ENCODE results near the gene STK32B. TPM values are rescaled to one million over a fixed set of nuclear protein-coding genes. Genes with fewer than 3 reads are reported as not detected.

The STK32B gene
- total RNA-seq, 4 donors from 2014 or later: 1.6 to 3.4 (median 1.9) TPM

DNA sequence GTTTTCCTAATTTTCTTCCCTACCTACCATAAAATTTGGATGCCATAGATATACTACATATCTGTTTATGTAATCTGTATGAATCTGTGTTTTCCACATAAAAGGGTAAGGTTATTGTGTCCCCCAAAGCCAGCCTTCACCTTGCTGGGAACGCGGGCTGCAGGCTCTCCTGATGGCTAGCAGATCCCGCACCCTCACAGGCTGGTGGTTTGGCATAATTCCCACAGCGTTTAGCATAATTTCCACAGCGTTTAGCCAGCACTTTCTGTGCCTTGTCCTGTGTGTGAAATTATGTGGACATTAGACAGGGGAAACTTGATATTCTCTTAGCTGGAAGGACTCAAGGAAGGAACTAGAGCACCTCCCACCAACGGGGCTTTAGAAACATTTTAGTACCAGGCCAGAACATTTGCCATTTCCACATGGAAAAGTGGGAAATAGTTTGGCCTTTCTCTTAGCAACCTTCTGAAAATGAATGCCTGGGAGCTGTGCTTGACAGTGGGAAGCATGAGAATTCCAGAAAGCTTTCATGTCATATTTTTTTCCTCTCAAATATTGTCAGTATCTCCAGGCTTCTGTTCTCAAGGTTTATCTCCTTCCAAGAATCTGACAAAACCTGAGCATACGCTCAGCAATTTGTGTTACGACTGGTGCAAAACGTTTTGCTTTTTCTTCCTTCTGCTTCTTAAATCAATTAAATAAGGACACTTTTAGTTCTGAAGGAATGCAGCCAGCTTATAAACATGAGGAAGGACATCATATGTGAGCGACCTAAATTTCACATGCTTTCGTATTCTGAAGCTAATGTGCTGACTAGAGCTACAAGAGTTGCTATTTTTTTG lies 67.9 kb downstream of the STK32B start:
- intact Hi-C loops (cut with DNase I; ENCODE audit: low total_unique reads): no loop called here
- DNase-seq (ENCODE audit: low spot score in 2 of 2): no peak
- H3K4me3 ChIP-seq (ENCODE audit: low read depth, poor library complexity, severe bottlenecking): no peak overlapping the region
- TF ChIP-seq POLR2A (IDR thresholded peaks at IDR 0.05): no peak
- TF ChIP-seq CTCF (IDR thresholded peaks at IDR 0.05): no peak
- 56 to 60% methylated on average over 11 of the region's 11 CpGs for WGBS, 2 donors

GRCh38 chr4:5120067-5120466 lies 68.8 kb downstream of the STK32B start:
- 84 to 88% methylated on average over 10 of the region's 10 CpGs for WGBS, 2 donors
- DNase-seq (ENCODE audit: low spot score in 2 of 2): no peak
- TF ChIP-seq POLR2A (IDR thresholded peaks at IDR 0.05): no peak
- TF ChIP-seq CTCF (IDR thresholded peaks at IDR 0.05): no peak
- intact Hi-C loops (cut with DNase I; ENCODE audit: low total_unique reads): no loop called here
- H3K4me3 ChIP-seq (ENCODE audit: low read depth, poor library complexity, severe bottlenecking): no peak overlapping the region

GRCh38 chr4:5120468-5120867 lies 69.2 kb downstream of the STK32B start:
- WGBS, 2 donors: 88 to 94% methylated on average over 1 of the region's 1 CpG
- H3K4me3 ChIP-seq (ENCODE audit: low read depth, poor library complexity, severe bottlenecking): no peak overlapping the region
- intact Hi-C loops (cut with DNase I; ENCODE audit: low total_unique reads): no loop called here
- TF ChIP-seq POLR2A (IDR thresholded peaks at IDR 0.05) (no peak), CTCF (IDR thresholded peaks at IDR 0.05) (no peak)
- DNase-seq (ENCODE audit: low spot score in 2 of 2): no peak

DNA sequence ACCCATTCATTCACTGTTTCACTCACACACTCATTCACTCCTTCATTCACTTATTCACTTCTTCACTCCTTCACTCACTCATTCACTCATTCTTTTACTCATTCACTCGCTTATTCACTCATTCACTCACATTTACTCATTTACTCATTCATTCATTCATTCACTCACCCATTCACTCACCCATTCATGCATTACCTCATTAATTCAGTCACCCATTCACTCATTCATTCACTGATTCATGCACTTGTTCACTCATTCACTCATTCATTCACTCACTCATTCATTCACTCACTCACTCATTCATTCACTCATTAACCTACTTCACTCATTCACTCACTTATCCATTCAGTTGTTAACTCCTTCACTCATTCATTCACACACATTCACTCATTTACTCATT lies 70.8 kb downstream of the STK32B start:
- TF ChIP-seq CTCF (IDR thresholded peaks at IDR 0.05) (no peak), POLR2A (IDR thresholded peaks at IDR 0.05) (no peak)
- intact Hi-C loops (cut with DNase I; ENCODE audit: low total_unique reads): no loop called here
- no peak for DNase-seq (ENCODE audit: low spot score in 2 of 2)
- no peak overlapping the region for H3K4me3 ChIP-seq (ENCODE audit: low read depth, poor library complexity, severe bottlenecking)
- WGBS, 2 donors: 95% methylated on average over 1 of the region's 1 CpG

DNA sequence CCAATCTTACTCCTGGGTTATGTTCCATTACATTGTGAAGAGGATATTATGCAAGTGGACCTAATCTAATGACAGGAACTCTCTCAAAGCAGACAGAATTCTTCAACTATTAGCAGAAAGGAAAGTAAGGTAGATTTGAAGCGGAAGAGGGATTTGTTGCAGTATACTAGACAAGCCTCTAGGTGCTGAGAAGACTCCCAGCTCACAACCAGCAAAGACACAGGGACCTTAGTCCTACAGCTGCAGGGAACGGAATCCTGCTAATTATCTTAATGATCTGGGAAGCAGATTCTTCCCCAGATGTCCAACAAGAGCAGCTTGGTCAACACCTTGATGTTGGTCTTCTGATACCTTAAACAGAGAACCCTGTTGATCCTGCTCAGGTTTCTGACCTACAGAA lies 73.6 kb downstream of the STK32B start:
- H3K4me3 ChIP-seq (ENCODE audit: low read depth, poor library complexity, severe bottlenecking): no peak overlapping the region
- whole genome bisulfite sequencing, 2 donors: 88 to 95% methylated on average over 2 of the region's 2 CpGs
- DNase-seq (ENCODE audit: low spot score in 2 of 2): no peak
- no peak for TF ChIP-seq POLR2A (IDR thresholded peaks at IDR 0.05)
- no peak for TF ChIP-seq CTCF (IDR thresholded peaks at IDR 0.05)
- intact Hi-C loops (cut with DNase I; ENCODE audit: low total_unique reads): no loop called here

DNA sequence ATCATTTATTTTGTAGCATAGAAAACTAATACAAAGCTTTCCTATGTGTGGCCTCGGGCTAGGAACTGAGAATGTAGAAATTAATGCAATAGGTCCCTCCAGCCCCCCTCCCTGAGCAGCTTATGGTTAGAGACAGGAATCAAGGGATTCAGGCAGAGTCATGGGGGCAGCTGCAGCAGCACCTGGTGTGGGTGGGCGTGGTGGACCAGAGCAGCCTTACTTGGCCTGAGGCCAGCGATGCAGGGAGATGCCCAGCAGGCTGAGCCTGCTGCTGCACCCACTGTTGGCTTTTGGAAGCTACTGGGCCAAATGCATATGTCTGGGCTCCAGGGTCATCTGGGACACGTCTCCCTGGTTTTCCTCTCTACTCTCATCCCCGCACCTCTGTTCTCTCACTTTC lies 74.0 kb downstream of the STK32B start:
- H3K4me3 ChIP-seq (ENCODE audit: low read depth, poor library complexity, severe bottlenecking): no peak overlapping the region
- 72 to 77% methylated on average over 5 of the region's 5 CpGs for WGBS, 2 donors
- TF ChIP-seq CTCF (IDR thresholded peaks at IDR 0.05): no peak
- TF ChIP-seq POLR2A (IDR thresholded peaks at IDR 0.05): no peak
- intact Hi-C loops (cut with DNase I; ENCODE audit: low total_unique reads): no loop called here
- DNase-seq (ENCODE audit: low spot score in 2 of 2): no peak

All from lower leg skin (tissue), 4 donors.